PC-3 (cell line): Measurements from ENCODE around the gene TNFRSF18.

Experiments
- EZH2 ChIP-seq: fragments of 300-600 bp; sonication (generic); IDR thresholded peaks from one replicate; pipeline ENCODE4 v1.6.1; 2017; ENCODE audit warnings: antibody characterized with exemption, mild to moderate bottlenecking, low read length; ENCODE audit not compliant: unreplicated experiment
- EZH2phosphoT487 ChIP-seq: fragments of 300-600 bp; sonication (generic); IDR thresholded peaks from 2 replicates; pipeline ENCODE4 v1.6.1; 2018; ENCODE audit warnings: mild to moderate bottlenecking, antibody characterized with exemption, low read length, borderline replicate concordance
- TF ChIP-seq, protein P1 (sequence below): fragments of 300-600 bp; sonication (generic); conservative IDR thresholded peaks from 2 replicates; pipeline ENCODE4 v1.5.1; 2017; ENCODE audit warnings: antibody characterized with exemption, low read depth, mild to moderate bottlenecking, low read length

GRCh38 chr1:1245817-1246576 is 39.6 kb upstream of the TNFRSF18 start:
- TF ChIP-seq, protein P1, sequence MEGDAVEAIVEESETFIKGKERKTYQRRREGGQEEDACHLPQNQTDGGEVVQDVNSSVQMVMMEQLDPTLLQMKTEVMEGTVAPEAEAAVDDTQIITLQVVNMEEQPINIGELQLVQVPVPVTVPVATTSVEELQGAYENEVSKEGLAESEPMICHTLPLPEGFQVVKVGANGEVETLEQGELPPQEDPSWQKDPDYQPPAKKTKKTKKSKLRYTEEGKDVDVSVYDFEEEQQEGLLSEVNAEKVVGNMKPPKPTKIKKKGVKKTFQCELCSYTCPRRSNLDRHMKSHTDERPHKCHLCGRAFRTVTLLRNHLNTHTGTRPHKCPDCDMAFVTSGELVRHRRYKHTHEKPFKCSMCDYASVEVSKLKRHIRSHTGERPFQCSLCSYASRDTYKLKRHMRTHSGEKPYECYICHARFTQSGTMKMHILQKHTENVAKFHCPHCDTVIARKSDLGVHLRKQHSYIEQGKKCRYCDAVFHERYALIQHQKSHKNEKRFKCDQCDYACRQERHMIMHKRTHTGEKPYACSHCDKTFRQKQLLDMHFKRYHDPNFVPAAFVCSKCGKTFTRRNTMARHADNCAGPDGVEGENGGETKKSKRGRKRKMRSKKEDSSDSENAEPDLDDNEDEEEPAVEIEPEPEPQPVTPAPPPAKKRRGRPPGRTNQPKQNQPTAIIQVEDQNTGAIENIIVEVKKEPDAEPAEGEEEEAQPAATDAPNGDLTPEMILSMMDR = no peak
- TF ChIP-seq EZH2 (no peak), EZH2phosphoT487 (no peak)
